ENCODE results near the gene CTNS. TPM values are rescaled to one million over a fixed set of nuclear protein-coding genes. Genes with fewer than 3 reads are reported as not detected.

The CTNS gene
- total and polyA plus RNA-seq, 2 donors, result 10.6 to 13.8 TPM

GRCh38 chr17:3657874-3658783, 21.6 kb downstream of the CTNS start:
- Histone ChIP-seq H3K36me3 (ENCODE audit: insufficient read depth) (peaks cover 2% of the 10 kb centered on the region), H3K4me3 (ENCODE audit: low read depth, low read length) (no peak overlapping the region), H3K4me1 (ENCODE audit: insufficient read depth) (no peaks in the 10 kb centered on the region), H3K27ac (ENCODE audit: low read depth) (no peak overlapping the region)
- no peak for DNase-seq (ENCODE audit: extremely low spot score)
- 77% methylated on average over 42 of the region's 42 CpGs for WGBS

DNA sequence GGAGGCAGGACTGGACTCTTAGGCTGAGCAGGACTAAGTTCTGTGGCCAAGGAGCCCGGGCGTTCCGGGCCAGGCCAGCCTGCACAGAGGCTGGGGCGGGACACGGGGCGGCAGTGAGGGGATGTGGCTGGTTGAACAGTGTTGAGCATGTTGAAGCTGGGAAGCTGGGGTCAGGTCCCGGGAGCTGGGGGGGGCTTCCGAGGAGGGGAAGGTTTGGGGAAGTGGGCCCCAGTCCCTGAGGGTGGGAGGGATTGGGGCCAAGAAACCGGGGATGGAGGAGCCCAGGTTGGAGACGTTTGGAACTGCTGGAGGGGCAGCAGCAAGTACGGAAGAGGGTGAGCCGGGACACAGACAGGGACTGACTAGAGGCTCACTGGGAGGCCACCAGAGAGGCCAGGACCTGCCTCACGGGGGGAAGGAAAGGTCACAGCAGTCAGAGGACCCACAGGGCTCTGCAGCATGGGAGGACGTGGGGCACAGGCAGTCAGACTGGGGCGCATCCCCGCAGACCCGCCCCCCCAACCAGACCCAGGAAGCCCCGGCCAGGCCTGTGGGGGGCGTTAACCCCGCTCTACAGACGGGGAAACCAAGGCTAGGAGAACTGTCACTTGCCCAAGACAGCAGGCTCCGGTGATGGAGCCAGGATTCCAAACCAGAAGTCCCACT, 22.4 kb downstream of the CTNS start:
- H3K27ac ChIP-seq (ENCODE audit: low read depth), result peak overlapping the region; percentile 43
- 59% methylated on average over 22 of the region's 22 CpGs for WGBS
- H3K36me3 ChIP-seq (ENCODE audit: insufficient read depth), result peaks cover 2% of the 10 kb centered on the region
- no peak for DNase-seq (ENCODE audit: extremely low spot score)
- no peak overlapping the region for H3K4me3 ChIP-seq (ENCODE audit: low read depth, low read length)
- H3K4me1 ChIP-seq (ENCODE audit: insufficient read depth), result no peaks in the 10 kb centered on the region

GRCh38 chr17:3659541-3660111, 23.1 kb downstream of the CTNS start:
- no peaks in the 10 kb centered on the region for H3K4me1 ChIP-seq (ENCODE audit: insufficient read depth)
- no peak for DNase-seq (ENCODE audit: extremely low spot score)
- WGBS, result 33% methylated on average over 22 of the region's 22 CpGs
- H3K4me3 ChIP-seq (ENCODE audit: low read depth, low read length), result no peak overlapping the region
- H3K27ac ChIP-seq (ENCODE audit: low read depth), result peak overlapping the region; percentile 81
- H3K36me3 ChIP-seq (ENCODE audit: insufficient read depth), result peaks cover 2% of the 10 kb centered on the region

DNA sequence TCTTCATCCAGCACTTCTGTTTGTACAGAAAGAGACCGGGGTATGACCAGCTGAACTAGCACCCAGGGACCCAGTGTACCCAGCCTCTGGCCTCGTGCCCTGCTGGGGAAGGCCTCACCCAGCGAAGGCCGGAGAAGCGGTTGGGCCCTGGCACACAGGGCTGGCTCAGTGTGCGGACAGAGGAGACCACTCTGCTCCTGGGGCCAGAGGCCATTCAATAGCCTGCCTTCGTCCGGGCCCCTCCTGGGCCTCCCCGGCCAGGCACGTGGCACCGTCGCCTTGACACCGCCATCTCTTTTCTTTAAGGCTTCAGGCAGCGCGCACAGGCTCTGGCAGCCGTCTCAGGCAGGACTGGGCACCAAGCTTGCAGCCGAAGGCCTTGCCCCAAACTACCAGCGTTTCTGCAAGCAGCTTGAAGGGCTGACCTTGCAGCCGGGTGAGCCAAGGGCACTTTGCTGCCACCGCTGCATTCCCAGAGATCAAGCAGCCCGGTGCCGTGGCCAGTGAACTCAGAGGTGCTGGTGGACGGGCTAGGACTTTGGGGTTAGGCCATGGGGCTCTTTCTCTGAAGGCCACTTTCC, 23.8 kb downstream of the CTNS start:
- no peak overlapping the region for H3K4me3 ChIP-seq (ENCODE audit: low read depth, low read length)
- 87% methylated on average over 23 of the region's 23 CpGs for WGBS
- H3K4me1 ChIP-seq (ENCODE audit: insufficient read depth), result no peaks in the 10 kb centered on the region
- H3K27ac ChIP-seq (ENCODE audit: low read depth), result peak overlapping the region; percentile 81
- no peak for DNase-seq (ENCODE audit: extremely low spot score)
- H3K36me3 ChIP-seq (ENCODE audit: insufficient read depth), result peaks cover 2% of the 10 kb centered on the region

DNA sequence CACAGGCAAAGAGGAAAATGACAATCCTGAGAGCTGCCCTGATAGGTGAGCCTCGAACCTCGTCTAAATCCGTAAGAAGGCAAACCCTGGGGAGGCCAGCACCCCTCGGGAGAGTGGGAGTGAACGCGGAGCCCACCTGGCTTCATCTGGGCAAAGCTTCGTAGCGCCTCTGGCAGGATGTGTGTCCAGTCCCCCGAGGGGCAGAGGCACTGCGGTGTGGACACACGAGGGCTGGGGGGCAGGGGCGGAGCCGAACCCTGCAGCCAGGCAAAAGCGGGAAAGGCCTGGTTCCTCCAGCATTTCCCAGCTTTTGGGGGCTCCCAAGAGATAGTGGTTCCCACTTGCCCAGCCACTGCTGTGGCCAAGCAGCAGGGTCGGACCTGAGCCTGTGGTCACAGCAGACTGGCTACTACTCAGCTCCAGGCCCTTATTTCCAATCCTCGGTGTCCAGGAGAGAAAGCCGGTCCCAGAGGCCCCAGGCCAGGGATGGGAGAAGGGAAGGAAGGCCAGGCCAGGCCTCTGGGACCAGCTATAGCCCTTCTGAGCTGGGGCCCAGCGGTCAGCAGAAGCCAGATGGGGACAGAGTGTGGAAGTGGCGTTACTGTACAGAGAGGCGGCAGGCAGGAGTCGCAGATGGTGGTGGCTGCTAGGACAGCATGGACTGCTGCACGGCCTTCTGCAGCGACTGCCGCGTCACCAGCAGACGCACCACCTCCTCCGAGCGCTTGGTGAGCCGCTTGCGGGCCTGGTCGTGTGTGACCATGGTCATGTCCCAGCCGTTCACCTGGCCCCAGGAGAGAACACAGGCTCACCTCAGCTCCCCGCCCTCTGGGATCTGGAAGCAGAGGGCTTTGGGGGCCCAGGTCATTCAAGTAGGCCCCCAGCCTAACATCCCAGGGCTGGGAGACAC, 26.8 kb downstream of the CTNS start:
- 89% methylated on average over 33 of the region's 33 CpGs for WGBS
- H3K4me3 ChIP-seq (ENCODE audit: low read depth, low read length), result no peak overlapping the region
- peaks cover 2% of the 10 kb centered on the region for H3K36me3 ChIP-seq (ENCODE audit: insufficient read depth)

DNA sequence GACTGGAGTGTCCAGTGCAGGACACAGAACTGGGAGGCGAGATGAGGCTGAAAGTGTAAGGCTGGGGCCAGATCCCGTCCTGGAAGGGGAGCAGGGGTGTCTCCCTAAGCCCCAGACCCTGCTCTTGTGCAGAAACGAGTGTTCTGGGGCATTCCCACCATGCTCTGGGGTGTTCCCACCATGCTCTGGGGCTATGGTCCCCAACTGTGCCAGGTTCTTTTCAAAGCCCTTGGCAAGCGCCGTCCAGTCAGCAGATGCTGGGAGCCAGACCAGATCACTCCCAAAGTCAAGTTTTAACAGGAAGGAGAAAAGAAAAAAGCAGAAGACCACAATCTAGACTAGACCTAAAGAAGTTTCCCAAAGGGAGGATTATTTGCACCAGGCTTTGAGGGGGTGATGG, 29.3 kb downstream of the CTNS start:
- WGBS, result 67% methylated on average over 5 of the region's 5 CpGs
- no peak for DNase-seq (ENCODE audit: extremely low spot score)
- H3K27ac ChIP-seq (ENCODE audit: low read depth), result no peak overlapping the region

More for the DNA sequence above, 26.8 kb downstream of the CTNS start:
- DNase-seq (ENCODE audit: extremely low spot score), result no peak
- Histone ChIP-seq H3K27ac (ENCODE audit: low read depth) (no peak overlapping the region), H3K4me1 (ENCODE audit: insufficient read depth) (no peaks in the 10 kb centered on the region)

GRCh38 chr17:3666516-3666915, 30.0 kb downstream of the CTNS start:
- Histone ChIP-seq H3K27ac (ENCODE audit: low read depth) (peak overlapping the region; percentile 51), H3K36me3 (ENCODE audit: insufficient read depth) (peaks cover 2% of the 10 kb centered on the region), H3K4me1 (ENCODE audit: insufficient read depth) (no peaks in the 10 kb centered on the region), H3K4me3 (ENCODE audit: low read depth, low read length) (no peak overlapping the region)
- WGBS, result 75% methylated on average over 6 of the region's 6 CpGs
- DNase-seq (ENCODE audit: extremely low spot score), result no peak

More for the DNA sequence above, 29.3 kb downstream of the CTNS start:
- Histone ChIP-seq H3K4me1 (ENCODE audit: insufficient read depth) (no peaks in the 10 kb centered on the region), H3K4me3 (ENCODE audit: low read depth, low read length) (no peak overlapping the region), H3K36me3 (ENCODE audit: insufficient read depth) (peaks cover 2% of the 10 kb centered on the region)

DNA sequence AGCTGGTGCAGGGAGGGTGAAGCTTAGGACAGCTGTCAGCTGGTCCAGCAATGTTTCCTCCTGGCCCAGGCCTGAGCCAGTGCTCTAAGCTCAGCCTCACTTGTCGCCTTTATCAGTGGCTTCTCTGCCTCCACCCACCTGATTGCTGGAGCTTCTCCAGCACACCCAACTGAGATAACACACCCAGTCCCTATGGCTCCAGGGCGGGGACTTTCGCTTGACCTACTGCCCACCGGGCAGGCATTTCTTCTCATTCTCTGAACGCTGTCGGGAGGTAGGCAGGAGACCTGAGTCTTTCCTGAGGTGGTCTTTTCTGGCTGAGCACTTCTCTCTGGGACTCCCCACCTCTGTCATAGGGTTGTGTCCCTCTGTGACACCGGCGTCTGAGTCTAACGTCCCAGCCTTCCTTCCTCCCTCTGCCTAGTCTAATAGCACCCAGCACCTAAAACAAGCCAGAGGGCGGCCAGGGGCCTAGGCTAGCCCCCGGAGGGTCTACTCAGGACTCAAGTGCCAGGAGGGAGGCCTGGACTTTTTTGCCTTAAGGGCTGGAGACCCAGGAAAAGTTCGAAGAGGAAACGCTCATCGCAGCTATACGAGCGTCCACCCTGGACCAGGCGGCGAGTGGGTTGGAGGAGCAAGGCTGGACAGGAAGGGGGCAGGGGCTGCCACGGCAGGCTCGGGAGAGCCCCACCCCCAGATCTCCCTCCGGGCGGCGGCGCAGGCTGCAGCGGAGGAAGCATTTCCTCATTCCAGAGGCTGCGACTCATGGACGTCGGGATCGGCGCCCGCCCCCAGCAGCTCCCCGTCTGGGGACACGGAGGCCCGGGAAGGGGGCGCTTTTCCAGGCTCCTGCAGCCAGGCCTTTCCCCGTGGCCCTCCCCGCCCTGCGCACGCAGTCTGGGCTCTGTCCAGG, 31.1 kb downstream of the CTNS start:
- peak overlapping the region; percentile 81 for H3K4me3 ChIP-seq (ENCODE audit: low read depth, low read length)
- peak overlapping the region; percentile 96 for H3K27ac ChIP-seq (ENCODE audit: low read depth)
- no peaks in the 10 kb centered on the region for H3K36me3 ChIP-seq (ENCODE audit: insufficient read depth)
- H3K4me1 ChIP-seq (ENCODE audit: insufficient read depth), result no peaks in the 10 kb centered on the region
- DNase-seq (ENCODE audit: extremely low spot score), result peak; percentile 71
- 2% methylated on average over 39 of the region's 39 CpGs for WGBS

DNA sequence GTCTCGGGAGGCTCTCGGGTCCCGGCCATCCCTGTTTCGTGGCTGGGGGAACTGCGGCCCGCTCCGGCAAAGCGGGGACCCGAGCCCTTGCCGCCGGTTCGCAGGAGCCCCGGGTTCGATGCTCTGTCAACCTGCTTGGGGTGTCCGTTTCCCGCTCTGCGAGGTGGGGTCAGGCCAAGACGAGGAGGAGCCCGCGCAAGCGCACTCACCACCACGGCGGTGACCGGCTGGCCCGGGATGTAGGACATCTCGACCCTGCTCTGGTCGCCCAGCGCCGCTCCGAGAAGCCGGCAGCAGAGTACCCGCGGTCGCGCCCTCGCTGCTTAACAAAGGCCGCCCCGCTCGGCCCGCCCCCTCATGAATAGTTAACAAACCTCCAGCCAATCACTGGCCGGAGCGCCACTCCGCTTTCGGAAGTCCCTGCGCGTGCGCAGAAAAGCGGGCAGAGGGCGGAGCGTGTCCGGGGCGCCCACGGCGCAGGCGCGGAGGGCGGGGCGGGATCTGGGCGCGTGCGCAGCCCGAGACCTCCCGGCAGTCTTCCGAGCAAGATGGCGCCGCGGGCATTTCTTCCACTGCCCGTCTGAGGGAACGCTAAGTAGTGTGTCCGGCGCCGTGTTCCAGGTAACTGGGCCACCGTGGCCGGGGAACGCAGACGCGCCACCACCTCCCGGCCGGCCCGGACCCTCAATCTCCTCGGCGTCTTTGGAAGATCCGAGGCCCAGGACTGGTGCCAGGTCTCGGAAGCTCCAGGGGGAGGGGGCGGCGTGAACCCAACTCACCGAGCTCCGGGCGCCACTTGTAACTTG, 31.9 kb downstream of the CTNS start, which contains the start of the genes EMC6 and TAX1BP3:
Gene EMC6 (plus strand): TSS at position 534 of the 806 bp plus-strand sequence. CDS start 335 bp downstream, outside the sequence.
Gene TAX1BP3 (minus strand): TSS at position 300 of the 806 bp plus-strand sequence. CDS start 52 bp downstream, at position 248.
- H3K4me1 ChIP-seq (ENCODE audit: insufficient read depth), result no peaks in the 10 kb centered on the region
- H3K27ac ChIP-seq (ENCODE audit: low read depth), result peak within 1 kb of the TSS; percentile 96
- WGBS, result under 1% methylated on average over 89 of the region's 89 CpGs
- DNase-seq (ENCODE audit: extremely low spot score), result peak; percentile 96
- peak within 1 kb of the TSS; percentile 81 for H3K4me3 ChIP-seq (ENCODE audit: low read depth, low read length)
- H3K36me3 ChIP-seq (ENCODE audit: insufficient read depth), result no peaks in the 10 kb centered on the region

GRCh38 chr17:3669085-3669347, 32.5 kb downstream of the CTNS start:
- H3K4me1 ChIP-seq (ENCODE audit: insufficient read depth), result no peaks in the 10 kb centered on the region
- H3K4me3 ChIP-seq (ENCODE audit: low read depth, low read length), result peak overlapping the region; percentile 81
- no peak for DNase-seq (ENCODE audit: extremely low spot score)
- H3K36me3 ChIP-seq (ENCODE audit: insufficient read depth), result no peaks in the 10 kb centered on the region
- peak overlapping the region; percentile 70 for H3K27ac ChIP-seq (ENCODE audit: low read depth)
- under 1% methylated on average over 32 of the region's 32 CpGs for whole genome bisulfite sequencing

- 44% methylated on average over 12 of the region's 12 CpGs for WGBS
- Histone ChIP-seq H3K4me3 (ENCODE audit: low read depth, low read length) (peak overlapping the region; percentile 81), H3K27ac (ENCODE audit: low read depth) (no peak overlapping the region), H3K4me1 (ENCODE audit: insufficient read depth) (no peaks in the 10 kb centered on the region), H3K36me3 (ENCODE audit: insufficient read depth) (no peaks in the 10 kb centered on the region)
- no peak for DNase-seq (ENCODE audit: extremely low spot score)
Observed at GRCh38 chr17:3669548-3669947, 33.0 kb downstream of the CTNS start.
